ENCODE measurements around the gene COMMD7.

DNA sequence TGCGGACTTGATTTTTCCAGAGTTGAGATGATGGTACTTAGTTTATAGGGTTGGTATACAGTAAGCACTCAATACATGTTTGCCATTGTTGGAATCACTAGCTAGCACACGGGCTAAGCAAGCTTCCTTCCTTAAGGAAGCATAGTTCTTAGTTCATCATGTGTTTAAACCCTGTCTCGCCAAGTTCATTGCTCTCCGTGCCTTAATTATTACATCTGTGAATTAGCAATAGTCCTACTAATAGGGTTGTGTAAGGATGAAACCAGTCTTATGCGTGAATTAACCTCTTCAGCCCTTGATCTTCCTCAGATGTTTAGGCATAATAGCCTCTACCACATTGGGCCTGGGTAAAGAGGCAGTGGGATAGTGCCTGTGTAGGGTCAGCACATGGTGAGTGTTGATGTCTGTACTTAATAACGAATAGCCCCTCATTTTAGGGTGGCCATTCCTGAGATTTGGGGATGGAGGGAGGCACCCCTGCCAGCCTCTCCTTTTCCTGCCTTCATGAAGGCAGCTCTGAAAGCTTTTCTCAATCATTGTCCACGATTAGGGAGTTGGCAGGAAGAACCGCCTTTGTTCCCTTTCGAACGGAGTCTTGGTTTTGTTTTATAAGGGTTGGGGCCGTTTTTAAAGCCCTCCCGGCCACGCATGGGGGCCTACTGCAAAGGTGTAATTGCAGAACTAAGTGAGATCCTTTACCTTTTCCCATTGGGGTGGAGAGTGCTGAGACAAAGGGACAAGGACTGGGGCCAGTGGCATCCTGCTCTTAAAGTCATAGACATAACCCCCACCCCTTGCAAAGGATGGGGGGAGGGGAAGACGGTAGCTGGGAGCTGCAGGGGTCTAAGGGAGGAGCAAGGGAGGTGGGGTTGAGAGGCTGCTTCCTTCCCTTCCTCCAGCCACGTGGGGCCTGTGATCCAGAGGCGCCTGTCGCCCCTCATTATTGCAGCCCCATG, 21.0 kb upstream of the COMMD7 start:
- TF ChIP-seq, protein P1, sequence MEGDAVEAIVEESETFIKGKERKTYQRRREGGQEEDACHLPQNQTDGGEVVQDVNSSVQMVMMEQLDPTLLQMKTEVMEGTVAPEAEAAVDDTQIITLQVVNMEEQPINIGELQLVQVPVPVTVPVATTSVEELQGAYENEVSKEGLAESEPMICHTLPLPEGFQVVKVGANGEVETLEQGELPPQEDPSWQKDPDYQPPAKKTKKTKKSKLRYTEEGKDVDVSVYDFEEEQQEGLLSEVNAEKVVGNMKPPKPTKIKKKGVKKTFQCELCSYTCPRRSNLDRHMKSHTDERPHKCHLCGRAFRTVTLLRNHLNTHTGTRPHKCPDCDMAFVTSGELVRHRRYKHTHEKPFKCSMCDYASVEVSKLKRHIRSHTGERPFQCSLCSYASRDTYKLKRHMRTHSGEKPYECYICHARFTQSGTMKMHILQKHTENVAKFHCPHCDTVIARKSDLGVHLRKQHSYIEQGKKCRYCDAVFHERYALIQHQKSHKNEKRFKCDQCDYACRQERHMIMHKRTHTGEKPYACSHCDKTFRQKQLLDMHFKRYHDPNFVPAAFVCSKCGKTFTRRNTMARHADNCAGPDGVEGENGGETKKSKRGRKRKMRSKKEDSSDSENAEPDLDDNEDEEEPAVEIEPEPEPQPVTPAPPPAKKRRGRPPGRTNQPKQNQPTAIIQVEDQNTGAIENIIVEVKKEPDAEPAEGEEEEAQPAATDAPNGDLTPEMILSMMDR (IDR thresholded peaks at IDR 0.05; ENCODE audit: poor library complexity, severe bottlenecking), result no peak
- no peak for TF ChIP-seq POLR2AphosphoS5 (IDR thresholded peaks at IDR 0.05)
- no peak for TF ChIP-seq EP300 (conservative IDR thresholded peaks at IDR 0.05; ENCODE audit: poor library complexity, severe bottlenecking)
- TF ChIP-seq EZH2 (IDR thresholded peaks at IDR 0.05; ENCODE audit: borderline replicate concordance, insufficient read depth, low read length, poor library complexity, severe bottlenecking), result no peak

All from neural cell (in vitro differentiated cells).